Vagina (tissue), 2 donors: ENCODE results near the gene MAP3K3. TPM values are rescaled to one million over a fixed set of nuclear protein-coding genes. Genes with fewer than 3 reads are reported as not detected.

Source experiments
- DNase-seq, 2 donors: peaks; one replicate each; pipeline ENCODE4 v3.0.0-alpha.2; 2017; ENCODE audit errors: extremely low spot score in 2 of 2
- H3K27ac ChIP-seq: fragments of 200-600 bp; sonication (generic); one replicate; pipeline ENCODE4 v1.5.1; 2019
- H3K27me3 ChIP-seq: fragments of 200-600 bp; sonication (generic); one replicate; pipeline ENCODE4 v1.5.1; 2019
- H3K36me3 ChIP-seq, 2 donors: fragments of 200-600 bp; sonication (generic); one replicate each; pipeline ENCODE4 v1.5.1; 2017 to 2019
- H3K4me1 ChIP-seq: fragments of 200-600 bp; sonication (generic); one replicate; pipeline ENCODE4 v1.5.1; 2019
- H3K4me3 ChIP-seq, 2 donors: fragments of 200-600 bp; sonication (generic); 1 replicate in 1 of 2; 2 replicates in 1 of 2; pipeline ENCODE4 v1.5.1; 2016 to 2019
- H3K9me3 ChIP-seq: fragments of 200-600 bp; sonication (generic); one replicate; pipeline ENCODE4 v1.5.1; 2019
- CTCF ChIP-seq, 3 experiments: fragments of 450-650 bp in 2 of 3; fragments of 200-600 bp in 1 of 3; sonication (generic) in 1 of 3; IDR thresholded peaks; one replicate each; pipeline ENCODE4 v1.5.1; 2017 to 2019; ENCODE audit warnings: antibody characterized with exemption in 3 of 3, mild to moderate bottlenecking in 2 of 3, moderate library complexity in 2 of 3
- POLR2A ChIP-seq, 2 donors: fragments of 450-650 bp; IDR thresholded peaks; one replicate each; pipeline ENCODE4 v1.6.1; 2017; ENCODE audit warnings: antibody characterized with exemption in 2 of 2, mild to moderate bottlenecking in 2 of 2, moderate library complexity in 2 of 2
- POLR2AphosphoS5 ChIP-seq, 2 donors: sonication (generic); formaldehyde crosslinking; IDR thresholded peaks; one replicate each; pipeline ENCODE4 v1.9.0; 2017; ENCODE audit warnings: antibody characterized with exemption in 2 of 2, mild to moderate bottlenecking in 2 of 2, low read depth in 1 of 2; ENCODE audit not compliant: insufficient read depth in 1 of 2
- intact Hi-C: fragments of 100-400 bp; cut with DNase I; formaldehyde crosslinking; loops from one replicate; pipeline ENCODE4 v1.15.1; 2023
- total RNA-seq: library from RNA; depleted of rRNA; stranded (reverse); fragments of >200 nt; gene quantifications from one replicate; pipeline ENCODE4 v1.2.3, GENCODE V29; 2016

Gene MAP3K3
- total RNA-seq, 1 donor from 2014 or later: 35.4 TPM

- H3K4me1 ChIP-seq: peaks cover 27% of the 10 kb centered on the region
- H3K4me3 ChIP-seq: no peak overlapping the region
- intact Hi-C loops: no loop called here
- H3K27ac ChIP-seq: no peak overlapping the region
- no peaks in the 10 kb centered on the region for H3K9me3 ChIP-seq
- no peaks in the 10 kb centered on the region for H3K27me3 ChIP-seq
- no peak for TF ChIP-seq POLR2A (IDR thresholded peaks at IDR 0.05)
- no peak for TF ChIP-seq CTCF (IDR thresholded peaks at IDR 0.05)
- TF ChIP-seq POLR2AphosphoS5 (IDR thresholded peaks at IDR 0.05; ENCODE audit: insufficient read depth in 1 of 2, low read depth in 1 of 2): no peak
- no peak for DNase-seq
- peaks cover 0 to 53% of the 10 kb centered on the region in 2 donors for H3K36me3 ChIP-seq
Measured at GRCh38 chr17:63634816-63635215, 12.6 kb downstream of the MAP3K3 start.

GRCh38 chr17:63635290-63635689, 13.1 kb downstream of the MAP3K3 start:
- no peak overlapping the region for H3K4me3 ChIP-seq
- intact Hi-C loops: no loop called here
- TF ChIP-seq POLR2AphosphoS5 (IDR thresholded peaks at IDR 0.05; ENCODE audit: insufficient read depth in 1 of 2, low read depth in 1 of 2): no peak
- no peak for TF ChIP-seq CTCF (IDR thresholded peaks at IDR 0.05)
- no peak for TF ChIP-seq POLR2A (IDR thresholded peaks at IDR 0.05)
- H3K27ac ChIP-seq: no peak overlapping the region
- H3K36me3 ChIP-seq: peaks cover 0 to 53% of the 10 kb centered on the region in 2 donors
- no peaks in the 10 kb centered on the region for H3K9me3 ChIP-seq
- DNase-seq: no peak
- peaks cover 25% of the 10 kb centered on the region for H3K4me1 ChIP-seq
- H3K27me3 ChIP-seq: no peaks in the 10 kb centered on the region

- intact Hi-C loops: no loop called here
- H3K9me3 ChIP-seq: no peaks in the 10 kb centered on the region
- H3K4me1 ChIP-seq: peaks cover 20% of the 10 kb centered on the region
- TF ChIP-seq POLR2AphosphoS5 (IDR thresholded peaks at IDR 0.05; ENCODE audit: insufficient read depth in 1 of 2, low read depth in 1 of 2): no peak
- TF ChIP-seq POLR2A (IDR thresholded peaks at IDR 0.05): no peak
- no peak for TF ChIP-seq CTCF (IDR thresholded peaks at IDR 0.05)
- no peak for DNase-seq
- peaks cover 0 to 53% of the 10 kb centered on the region in 2 donors for H3K36me3 ChIP-seq
- no peaks in the 10 kb centered on the region for H3K27me3 ChIP-seq
- H3K27ac ChIP-seq: no peak overlapping the region
- H3K4me3 ChIP-seq: no peak overlapping the region
Measured at GRCh38 chr17:63635787-63636186, 13.6 kb downstream of the MAP3K3 start.

GRCh38 chr17:63639125-63639524, 16.9 kb downstream of the MAP3K3 start:
- peaks cover 0 to 42% of the 10 kb centered on the region in 2 donors for H3K36me3 ChIP-seq
- no peaks in the 10 kb centered on the region for H3K27me3 ChIP-seq
- intact Hi-C loops: no loop called here
- DNase-seq: no peak
- no peak overlapping the region for H3K4me3 ChIP-seq
- no peak for TF ChIP-seq POLR2A (IDR thresholded peaks at IDR 0.05)
- TF ChIP-seq POLR2AphosphoS5 (IDR thresholded peaks at IDR 0.05; ENCODE audit: insufficient read depth in 1 of 2, low read depth in 1 of 2): no peak
- no peak for TF ChIP-seq CTCF (IDR thresholded peaks at IDR 0.05)
- no peaks in the 10 kb centered on the region for H3K4me1 ChIP-seq
- no peaks in the 10 kb centered on the region for H3K9me3 ChIP-seq
- no peak overlapping the region for H3K27ac ChIP-seq

- intact Hi-C loops: no loop called here
- H3K27ac ChIP-seq: no peak overlapping the region
- no peak for TF ChIP-seq POLR2AphosphoS5 (IDR thresholded peaks at IDR 0.05; ENCODE audit: insufficient read depth in 1 of 2, low read depth in 1 of 2)
- no peak for TF ChIP-seq CTCF (IDR thresholded peaks at IDR 0.05)
- TF ChIP-seq POLR2A (IDR thresholded peaks at IDR 0.05): no peak
- no peak overlapping the region for H3K4me3 ChIP-seq
- H3K27me3 ChIP-seq: no peaks in the 10 kb centered on the region
- H3K36me3 ChIP-seq: peaks cover 0 to 33% of the 10 kb centered on the region in 2 donors
- H3K9me3 ChIP-seq: no peaks in the 10 kb centered on the region
- no peaks in the 10 kb centered on the region for H3K4me1 ChIP-seq
- no peak for DNase-seq
Measured at GRCh38 chr17:63640038-63640437, 17.8 kb downstream of the MAP3K3 start.
